ENCODE data around the gene DKK3. TPM values are rescaled to one million over a fixed set of nuclear protein-coding genes. Genes with fewer than 3 reads are reported as not detected.
A peak's percentile ranks its signal among the peaks of the same experiment; 100 is the strongest.

Gene DKK3
- total and polyA plus RNA-seq, 2 of the 13 experiments (the other 11 are each of a cell fraction or from before 2014, with no cell fraction given), result 0.09 to 0.67 TPM

GRCh38 chr11:12043959-12044791, 35.7 kb upstream of the DKK3 start (continued):
- TF ChIP-seq ZBTB4 (CRISPR knock-in tag; IDR thresholded peaks at IDR 0.05; ENCODE audit: borderline replicate concordance) (0 out of 2 replicates have a peak, but pooled peaks have one; percentile 31), MXI1 (IDR thresholded peaks at IDR 0.05; ENCODE audit: borderline replicate concordance, low read depth, low read length) (peak; percentile 75; the same call in 1 of the 3 replicates), CREB1 (IDR thresholded peaks at IDR 0.05) (peak; percentile 39), CREB1 (CRISPR knock-in tag; IDR thresholded peaks at IDR 0.05) (no peak), KAT8 (CRISPR knock-in tag; IDR thresholded peaks at IDR 0.05) (peak; percentile 77), DMAP1 (CRISPR knock-in tag; IDR thresholded peaks at IDR 0.05) (0 out of 2 replicates have a peak, but pooled peaks have one; percentile 36), IRX3 (CRISPR knock-in tag; IDR thresholded peaks at IDR 0.05; ENCODE audit: borderline replicate concordance, low read depth) (no peak), ZNF652 (CRISPR knock-in tag; IDR thresholded peaks at IDR 0.05; ENCODE audit: borderline replicate concordance, low read depth) (no peak), SOX13 (IDR thresholded peaks at IDR 0.05) (no peak), SOX13 (CRISPR knock-in tag; conservative IDR thresholded peaks at IDR 0.05 in 1 of 2, IDR thresholded peaks at IDR 0.05 in 1 of 2) (peak in 1 of 2 experiments; percentile 34; a peak in 1 of 4 replicates), RELA (CRISPR knock-in tag; IDR thresholded peaks at IDR 0.05) (no peak), TEAD3 (CRISPR knock-in tag; optimal IDR thresholded peaks at IDR 0.05; ENCODE audit: borderline replicate concordance) (peak; percentile 94), ZNF792 (CRISPR knock-in tag; IDR thresholded peaks at IDR 0.05) (peak; percentile 61; the same call in 1 of the 2 replicates), CBX2 (IDR thresholded peaks at IDR 0.05; ENCODE audit: low read depth, low read length) (no peak), CBX2 (CRISPR knock-in tag; IDR thresholded peaks at IDR 0.05; ENCODE audit: low read depth) (peak; percentile 72; the same call in 1 of the 2 replicates), ETV5 (CRISPR knock-in tag; IDR thresholded peaks at IDR 0.05; ENCODE audit: borderline replicate concordance) (peak; percentile 33; the same call in 1 of the 2 replicates), FOXK1 (CRISPR knock-in tag; IDR thresholded peaks at IDR 0.05; ENCODE audit: borderline replicate concordance, low read depth) (peak; percentile 45; the same call in 1 of the 2 replicates), ATF3 (CRISPR knock-in tag; IDR thresholded peaks at IDR 0.05) (peak; percentile 79), CBX5 (CRISPR knock-in tag; IDR thresholded peaks at IDR 0.05; ENCODE audit: borderline replicate concordance) (peak; percentile 70; the same call in 1 of the 2 replicates), JUNB (CRISPR knock-in tag; IDR thresholded peaks at IDR 0.05; ENCODE audit: borderline replicate concordance) (no peak), NCOA5 (CRISPR knock-in tag; IDR thresholded peaks at IDR 0.05) (no peak), MIER3 (CRISPR knock-in tag; IDR thresholded peaks at IDR 0.05; ENCODE audit: borderline replicate concordance) (0 out of 2 replicates have a peak, but pooled peaks have one; percentile 55), SALL1 (CRISPR knock-in tag; IDR thresholded peaks at IDR 0.05) (peak; percentile 79), MLXIP (CRISPR knock-in tag; IDR thresholded peaks at IDR 0.05; ENCODE audit: borderline replicate concordance) (no peak; the same call in 1 of the 2 replicates), MXD4 (CRISPR knock-in tag; IDR thresholded peaks at IDR 0.05) (peak; percentile 74)

Data from HepG2 (cell line).